Pons (tissue), 1 donor: ENCODE data around the gene C14orf180.

ENCODE experiments used
- DNase-seq: peaks from one replicate; pipeline ENCODE4 v3.0.0-alpha.2; 2016; ENCODE audit warnings: low spot score

Gene C14orf180

DNA sequence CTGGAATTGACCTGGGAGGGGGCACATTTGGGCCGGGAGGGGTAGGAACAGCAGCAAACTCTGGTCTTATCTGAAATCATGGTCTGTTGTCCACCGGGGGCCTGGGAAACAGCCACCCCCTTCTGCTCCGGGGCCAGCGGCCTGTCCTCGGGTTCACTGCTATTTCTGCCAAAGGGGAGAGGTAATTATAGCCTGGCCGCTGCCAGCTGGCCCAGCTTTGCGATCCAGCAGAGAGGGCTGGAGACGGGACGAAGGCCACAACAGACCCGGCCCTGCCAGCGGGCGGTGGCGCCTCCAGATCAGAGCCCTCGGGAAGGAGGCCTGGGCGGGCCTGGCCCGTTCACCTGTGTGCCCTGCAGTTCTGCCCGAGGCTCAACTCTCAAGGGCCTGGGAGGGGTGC is at the start of gene C14orf180:
Gene C14orf180, plus strand, starts transcription at position 258 of the 400 bp plus-strand sequence. CDS start 6,667 bp downstream, outside the sequence.
- DNase-seq = no peak

GRCh38 chr14:104530646-104531045 is 48.9 kb upstream of the C14orf180 start:
- no peak for DNase-seq

DNA sequence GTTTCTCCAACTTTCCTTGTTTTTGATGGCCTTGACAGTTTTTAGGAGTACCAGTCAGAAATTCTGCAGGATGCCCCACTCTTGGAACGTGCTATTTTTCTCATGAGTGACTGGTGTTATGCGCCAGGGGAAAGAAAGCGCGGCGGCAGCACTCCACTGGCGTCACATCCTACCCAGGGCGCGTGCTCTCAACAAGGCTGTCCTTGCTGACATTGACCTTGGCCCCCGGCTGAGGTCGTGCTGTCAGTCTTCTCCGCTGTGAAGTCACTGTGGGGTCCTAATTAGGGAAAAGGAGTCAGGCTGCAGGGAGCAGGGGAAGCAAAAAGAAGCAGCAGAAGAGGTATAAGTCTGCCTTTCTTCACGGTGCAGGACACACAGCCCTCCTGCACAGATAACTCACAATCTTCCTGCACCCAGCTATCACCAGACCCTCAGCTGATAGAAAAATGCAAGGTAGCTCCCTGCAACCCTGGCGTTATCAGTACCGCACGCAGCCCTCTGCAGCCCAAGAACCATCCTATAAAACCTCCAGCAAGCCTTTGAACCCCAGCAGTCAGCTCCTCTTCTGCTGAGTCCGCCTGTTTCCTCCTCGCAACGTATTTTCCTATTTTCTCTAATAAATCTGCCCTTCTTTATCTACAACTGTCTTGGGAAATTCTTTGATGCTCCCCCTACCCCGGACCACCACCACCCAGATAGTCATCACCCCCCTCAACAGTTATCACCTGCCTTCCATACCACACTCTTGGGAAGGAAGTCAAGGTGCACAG is 48.0 kb upstream of the C14orf180 start:
- DNase-seq = no peak

DNA sequence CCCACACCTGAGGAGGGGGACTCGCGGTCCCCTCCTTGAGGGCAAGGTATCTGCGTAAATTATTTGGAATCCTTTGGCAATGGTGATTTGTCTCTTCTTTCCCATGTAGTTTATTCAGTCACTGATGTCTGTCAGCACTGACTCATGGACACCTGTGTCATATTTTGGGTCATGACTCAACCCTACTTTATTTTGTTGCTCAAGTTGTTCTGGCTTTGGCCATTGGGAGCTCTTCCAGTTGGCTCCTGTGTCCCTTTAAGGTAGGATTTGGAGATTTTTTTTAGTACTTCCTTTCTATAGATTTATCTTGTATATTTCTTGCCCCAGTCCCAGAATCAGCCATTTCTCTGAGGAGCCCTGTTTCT is 47.4 kb upstream of the C14orf180 start:
- DNase-seq = no peak

DNA sequence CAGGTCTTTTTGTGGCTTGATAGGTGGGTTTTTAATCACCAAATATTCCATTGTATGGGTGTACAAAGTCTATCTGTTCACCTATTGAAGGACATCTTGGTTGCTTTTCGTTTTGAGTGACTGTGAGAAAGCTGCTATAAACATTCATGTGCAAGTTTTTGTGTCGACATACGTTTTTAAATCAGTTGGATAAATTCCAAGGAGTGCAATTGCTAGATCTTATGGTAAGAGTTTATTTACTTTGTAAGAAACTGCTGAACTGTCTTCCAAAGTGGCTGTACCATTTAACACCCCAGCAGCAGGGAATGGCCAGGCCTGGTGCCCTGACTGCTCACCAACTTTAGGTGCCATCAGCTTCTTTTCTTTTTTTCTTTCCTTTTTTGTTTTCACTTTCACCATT is 45.5 kb upstream of the C14orf180 start:
- no peak for DNase-seq

DNA sequence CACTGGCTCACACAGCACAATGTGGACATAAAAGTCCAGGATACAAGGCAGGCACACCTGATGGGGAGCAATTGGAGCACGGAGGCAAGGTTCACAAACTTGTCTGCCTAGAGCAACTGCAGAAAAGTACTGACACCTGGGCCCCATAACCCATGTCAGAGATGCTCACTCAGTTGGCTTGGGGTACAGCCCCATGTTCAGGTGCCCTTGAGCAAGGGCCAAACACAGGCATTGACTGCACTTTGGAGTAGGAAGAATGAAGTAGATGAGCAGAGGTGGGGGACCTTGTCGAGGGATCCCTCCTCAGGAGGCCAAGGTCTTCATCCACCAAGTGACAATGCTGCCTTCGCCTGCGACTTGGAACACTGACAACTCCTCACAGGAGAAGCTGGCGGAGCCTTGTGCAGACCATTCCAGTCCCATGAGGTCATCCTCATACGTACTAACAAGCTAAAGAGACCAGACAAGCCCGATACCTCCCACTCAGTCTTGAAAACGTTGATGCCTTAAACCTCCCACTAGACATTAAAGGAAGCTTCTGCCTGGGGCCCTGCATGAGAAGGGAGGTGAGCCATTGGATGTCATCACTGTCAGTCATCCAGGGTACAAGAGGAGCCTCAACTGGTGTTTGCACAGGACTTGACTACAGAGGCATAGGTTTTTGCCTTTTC is 42.5 kb upstream of the C14orf180 start:
- DNase-seq = no peak

- no peak for DNase-seq
Observed at GRCh38 chr14:104537613-104537988, 42.0 kb upstream of the C14orf180 start.

DNA sequence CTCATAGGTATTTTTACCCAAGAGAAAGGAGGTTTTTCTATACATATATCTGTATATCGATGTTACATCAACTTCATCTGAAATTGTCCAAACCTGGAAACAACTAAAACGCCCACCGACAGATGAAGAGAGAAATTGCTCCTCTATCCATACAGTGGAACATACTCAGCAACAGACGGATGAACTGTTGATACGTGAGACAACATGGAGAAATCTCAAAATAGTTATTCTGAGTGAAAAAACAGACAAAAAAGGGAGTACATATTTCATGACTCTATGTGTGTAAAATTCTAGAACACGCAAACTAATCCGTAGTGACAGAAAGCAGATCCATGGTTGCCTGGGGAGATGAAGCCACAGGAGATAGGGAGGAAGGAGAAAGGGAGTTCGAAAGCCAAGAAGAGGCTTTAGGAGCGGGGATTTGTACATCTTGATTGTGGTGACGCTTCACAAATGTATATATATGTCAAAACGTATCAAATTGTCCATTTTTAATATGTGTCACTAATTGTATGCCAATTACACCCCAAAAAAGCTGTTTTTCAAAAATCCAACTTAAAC is 37.6 kb upstream of the C14orf180 start:
- no peak for DNase-seq

DNA sequence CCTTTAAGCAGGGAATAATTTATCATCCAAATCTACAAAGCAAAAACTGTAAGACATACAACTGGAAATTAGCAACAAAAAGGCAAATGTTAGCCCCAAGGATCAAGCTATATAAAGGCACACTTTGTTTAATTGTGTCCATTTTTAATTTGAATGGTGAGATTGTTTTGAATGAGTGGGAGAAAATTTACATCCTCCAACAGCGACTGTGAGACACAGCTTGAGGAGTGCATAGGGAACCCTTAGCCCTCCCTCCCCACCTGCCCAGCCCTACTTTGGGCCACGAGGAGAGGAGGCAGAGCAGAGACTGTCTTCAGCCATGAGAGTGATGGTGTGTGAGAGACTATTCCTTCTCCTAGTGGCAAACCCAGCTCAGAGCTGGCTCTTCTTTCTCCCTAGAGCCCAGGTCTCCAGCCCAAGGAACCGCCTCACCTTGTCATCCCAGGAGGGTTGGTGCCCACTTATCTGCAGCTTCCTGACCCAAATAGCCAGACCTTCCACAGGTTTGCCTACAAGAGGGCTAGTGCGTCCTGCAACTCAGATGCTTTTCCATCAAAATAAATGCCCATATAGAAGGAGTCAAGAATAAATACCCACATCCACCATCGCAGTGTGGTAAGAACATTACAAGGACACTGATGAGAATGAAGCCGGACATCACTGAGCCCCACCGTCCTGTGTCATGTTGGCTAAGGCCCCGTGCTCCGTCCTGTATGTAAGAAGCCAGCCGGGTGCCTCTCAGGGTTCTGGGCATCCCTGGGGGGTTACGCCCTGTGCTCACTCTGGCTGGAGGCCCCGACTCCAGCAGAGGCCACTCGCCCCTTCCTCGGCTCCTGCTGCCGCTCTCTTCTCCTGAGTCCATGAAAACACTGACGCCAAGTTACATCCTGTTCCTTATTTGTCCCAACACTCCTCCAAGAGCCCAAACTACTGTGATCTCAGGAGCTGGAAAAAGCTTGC is 36.4 kb upstream of the C14orf180 start:
- peak; percentile 22 for DNase-seq

DNA sequence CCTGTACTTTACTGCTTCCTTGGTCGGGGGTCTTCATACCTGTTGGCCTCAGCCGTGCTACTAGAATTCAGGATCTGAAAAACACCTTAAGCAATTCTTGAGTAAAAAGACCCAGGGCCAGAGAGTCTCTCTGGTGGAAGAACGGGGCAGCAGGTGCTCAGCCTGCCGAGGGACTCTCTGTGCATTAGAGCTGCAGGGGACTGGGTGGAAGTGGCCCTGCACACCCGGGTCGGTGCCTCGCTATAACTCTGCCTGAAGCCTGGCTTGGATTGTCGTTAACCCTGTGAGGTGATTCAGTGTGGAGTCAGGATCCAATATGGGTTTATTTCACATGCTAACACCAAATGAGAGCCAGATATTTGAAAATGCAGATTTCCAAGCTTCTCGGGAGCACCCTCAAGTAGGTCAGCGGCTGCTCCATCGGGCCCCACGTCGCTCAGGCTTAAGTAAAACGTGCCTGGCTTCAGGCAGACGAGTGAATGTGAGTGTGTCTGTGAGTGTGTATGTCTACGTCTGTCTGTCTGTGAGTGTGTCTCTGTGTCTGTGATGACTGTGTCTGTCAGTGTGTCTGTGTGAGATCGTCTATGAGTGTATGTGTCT is 35.1 kb upstream of the C14orf180 start:
- no peak for DNase-seq

GRCh38 chr14:104545151-104545941 is 34.2 kb upstream of the C14orf180 start:
- peak; percentile 26 for DNase-seq

DNA sequence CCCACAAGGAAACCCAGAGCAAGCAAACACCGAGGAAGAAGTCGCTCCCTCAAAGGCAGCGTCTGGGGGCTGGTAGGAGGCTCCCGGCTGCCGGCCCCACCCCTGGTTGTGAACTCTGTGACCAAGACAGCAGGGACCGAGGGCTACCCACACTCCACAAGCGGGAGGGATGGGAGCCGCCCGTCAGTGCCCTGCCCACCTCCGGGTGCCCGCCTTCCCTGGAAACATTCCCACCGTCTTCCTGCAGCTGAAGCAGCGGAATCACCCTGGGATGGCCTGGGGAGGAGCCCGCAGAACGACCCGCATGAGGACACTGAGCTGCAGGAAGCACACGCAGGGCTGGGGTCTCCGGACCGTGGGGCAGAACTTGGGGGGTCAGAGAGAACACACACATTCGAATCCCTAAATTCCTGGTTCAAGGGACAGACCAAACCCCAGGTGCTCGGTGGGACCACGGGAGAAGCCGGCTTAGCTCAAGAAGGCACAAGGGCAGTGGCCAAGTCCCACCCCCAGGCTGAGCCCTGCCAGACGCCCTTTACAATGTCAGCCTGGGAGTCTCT is 33.5 kb upstream of the C14orf180 start:
- no peak for DNase-seq

GRCh38 chr14:104546591-104547309 is 32.8 kb upstream of the C14orf180 start:
- no peak for DNase-seq

GRCh38 chr14:104547310-104547997 is 32.1 kb upstream of the C14orf180 start:
- DNase-seq = no peak

- DNase-seq = no peak
Observed at GRCh38 chr14:104547998-104548700, 31.4 kb upstream of the C14orf180 start.

- no peak for DNase-seq
Observed at GRCh38 chr14:104548802-104549535, 30.6 kb upstream of the C14orf180 start.

DNA sequence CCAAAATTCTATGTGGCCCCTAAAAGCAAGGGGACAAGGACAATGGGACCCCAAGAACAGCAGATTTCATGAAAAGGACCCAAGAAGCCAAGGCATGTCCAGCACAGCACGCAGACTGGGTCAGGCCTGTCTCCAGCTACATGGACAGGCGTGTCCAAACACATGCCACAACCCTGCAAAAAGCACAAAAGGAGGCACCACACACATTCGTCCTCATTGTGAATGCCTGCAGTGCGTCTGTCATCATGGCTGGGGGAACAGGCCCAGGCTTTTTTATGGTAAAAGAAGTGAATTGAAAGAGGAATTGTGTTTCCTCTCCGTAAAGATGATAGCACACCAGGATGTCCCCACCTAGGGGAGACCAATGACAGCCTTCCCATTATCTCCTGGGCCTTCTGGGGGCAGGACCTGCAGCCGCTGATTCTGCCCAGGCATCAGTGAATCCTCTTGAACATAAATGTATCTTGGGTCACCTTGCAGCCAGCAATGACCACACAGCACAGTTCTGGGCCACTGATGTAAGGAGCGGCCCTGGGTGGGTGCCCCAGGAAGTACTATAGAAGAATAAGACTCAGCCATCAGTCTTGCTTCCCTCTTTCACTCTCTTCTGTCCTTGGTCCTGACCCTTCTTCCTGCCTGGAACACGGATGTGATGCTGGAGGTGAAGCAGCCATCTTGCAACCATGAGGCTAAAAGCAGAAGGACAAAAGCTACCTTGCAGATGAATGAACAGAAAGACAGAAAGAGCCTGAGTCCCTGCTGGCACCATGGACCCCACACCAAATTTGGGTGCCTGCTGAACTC is 29.8 kb upstream of the C14orf180 start:
- DNase-seq = no peak
